ENCODE measurements around the gene SENP5.

- TF ChIP-seq CTCF (IDR thresholded peaks at IDR 0.05 in 4 of 5, conservative IDR thresholded peaks at IDR 0.05 in 1 of 5) (no peak), POLR2A (IDR thresholded peaks at IDR 0.05) (no peak)
Observed at GRCh38 chr3:196901768-196902167, 34.0 kb downstream of the SENP5 start.
